ENCODE data around the gene TTC39C.

TTC39C gene

DNA sequence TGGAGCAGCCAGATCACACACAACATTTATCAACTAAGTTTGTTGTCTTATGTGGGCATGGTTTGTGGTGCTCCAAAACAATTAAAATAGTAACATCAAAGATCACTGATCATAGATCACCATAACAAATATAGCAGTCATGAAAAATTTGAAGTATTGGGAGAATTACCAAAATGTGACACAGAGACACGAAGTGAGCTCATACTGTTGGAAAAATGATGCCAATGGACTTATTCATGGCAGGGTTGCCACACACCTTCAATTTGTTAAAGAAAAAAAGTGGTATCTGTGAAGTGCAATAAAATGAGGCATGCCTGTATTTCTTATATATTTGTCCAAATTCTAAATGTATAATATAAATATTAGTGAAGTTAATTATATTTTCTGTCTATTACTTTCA lies 81.4 kb downstream of the TTC39C start:
- H3K9me3 Mint-ChIP-seq: no peaks in the 10 kb centered on the region
- H3K4me3 Mint-ChIP-seq: no peak overlapping the region
- peaks cover 41% of the 10 kb centered on the region for H3K4me1 Mint-ChIP-seq
- ATAC-seq (no peak), DNase-seq (ENCODE audit: low spot score in 2 of 2) (no peak)
- H3K27ac Mint-ChIP-seq: peak overlapping the region; percentile 52
- H3K36me3 Mint-ChIP-seq: peaks cover 56% of the 10 kb centered on the region

DNA sequence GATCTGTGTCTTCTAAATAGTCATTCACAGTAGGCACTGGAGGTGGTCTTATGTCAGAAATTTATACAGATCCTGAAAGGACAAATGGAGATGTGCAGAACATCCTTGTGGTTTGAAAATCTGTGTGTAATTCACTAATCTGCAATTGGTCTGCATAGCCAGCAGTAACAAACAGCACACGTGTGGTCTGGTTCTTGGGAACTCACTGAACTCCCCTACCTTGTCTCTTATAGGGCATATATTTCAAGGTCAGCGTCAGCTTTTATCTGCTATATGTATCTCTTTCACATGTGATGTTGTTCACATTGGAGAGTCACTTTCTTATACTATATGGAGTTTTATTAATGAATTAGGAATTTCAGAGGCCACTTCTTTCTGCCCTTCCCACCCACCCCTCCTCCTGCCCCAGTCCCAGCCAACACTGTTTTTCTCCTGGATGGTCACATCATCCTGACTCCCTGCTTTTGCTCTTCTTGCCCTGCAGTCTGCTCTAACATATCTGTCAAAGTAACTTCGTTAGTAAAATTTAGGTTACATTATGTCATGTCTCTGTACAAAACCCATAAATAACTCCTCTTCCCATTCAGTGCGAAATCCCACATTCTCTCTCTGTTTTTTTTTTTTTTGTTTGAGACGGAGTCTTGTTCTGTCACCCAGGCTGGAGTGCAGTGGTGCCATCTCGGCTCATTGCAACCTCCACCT lies 88.9 kb downstream of the TTC39C start:
- DNase-seq (ENCODE audit: low spot score in 2 of 2) (no peak), ATAC-seq (no peak)
- H3K36me3 Mint-ChIP-seq: peaks cover 64% of the 10 kb centered on the region
- H3K4me1 Mint-ChIP-seq: peaks cover 55% of the 10 kb centered on the region
- H3K9me3 Mint-ChIP-seq: no peaks in the 10 kb centered on the region
- no peak overlapping the region for H3K4me3 Mint-ChIP-seq
- peak overlapping the region; percentile 73 for H3K27ac Mint-ChIP-seq

DNA sequence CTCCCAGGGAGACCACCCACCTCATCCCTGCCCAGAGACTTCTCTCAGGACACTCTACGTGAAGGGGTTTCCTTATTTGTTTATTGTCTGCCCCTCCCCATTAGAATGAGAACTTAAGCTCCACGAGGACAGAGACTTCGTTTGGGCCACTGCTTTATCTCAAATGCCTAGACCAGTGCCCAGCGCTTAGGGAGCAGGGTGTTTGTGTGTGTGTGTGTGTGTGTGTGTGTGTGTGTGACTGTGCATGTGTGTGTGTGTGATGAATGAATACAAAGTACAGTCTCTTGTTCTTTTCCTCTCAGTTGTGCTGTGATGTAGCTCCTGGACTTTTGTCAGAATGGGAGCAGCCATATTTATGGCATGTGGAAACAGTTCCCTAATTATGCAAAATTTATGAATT lies 89.9 kb downstream of the TTC39C start:
- no peaks in the 10 kb centered on the region for H3K9me3 Mint-ChIP-seq
- H3K4me1 Mint-ChIP-seq: peaks cover 52% of the 10 kb centered on the region
- H3K4me3 Mint-ChIP-seq: no peak overlapping the region
- H3K36me3 Mint-ChIP-seq: peaks cover 70% of the 10 kb centered on the region
- peak overlapping the region; percentile 73 for H3K27ac Mint-ChIP-seq
- no peak for DNase-seq (ENCODE audit: low spot score in 2 of 2)
- ATAC-seq: no peak

DNA sequence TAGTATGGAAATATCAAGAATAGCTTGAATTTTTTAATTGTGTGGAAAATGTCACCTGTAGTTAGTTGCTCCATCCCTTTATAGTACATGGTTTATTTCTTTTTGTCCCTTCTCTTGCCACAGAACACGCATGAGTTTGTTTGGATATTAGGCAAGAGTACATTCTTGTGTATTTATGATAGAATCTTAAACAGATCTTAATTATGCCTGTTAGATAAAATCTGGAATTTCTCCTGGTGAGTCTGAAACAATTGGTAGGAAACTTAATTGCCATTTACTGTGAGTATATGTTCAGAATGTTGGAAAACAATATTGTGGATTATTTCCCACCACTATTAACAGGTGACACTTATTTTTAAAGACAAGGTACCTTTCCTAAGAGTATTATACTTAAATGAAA lies 94.1 kb downstream of the TTC39C start:
- no peak for DNase-seq (ENCODE audit: low spot score in 2 of 2)
- ATAC-seq: no peak
- H3K27ac Mint-ChIP-seq: peak overlapping the region; percentile 26
- no peak overlapping the region for H3K4me3 Mint-ChIP-seq
- H3K9me3 Mint-ChIP-seq: no peaks in the 10 kb centered on the region
- peaks cover 44% of the 10 kb centered on the region for H3K36me3 Mint-ChIP-seq
- H3K4me1 Mint-ChIP-seq: peaks cover 49% of the 10 kb centered on the region

DNA sequence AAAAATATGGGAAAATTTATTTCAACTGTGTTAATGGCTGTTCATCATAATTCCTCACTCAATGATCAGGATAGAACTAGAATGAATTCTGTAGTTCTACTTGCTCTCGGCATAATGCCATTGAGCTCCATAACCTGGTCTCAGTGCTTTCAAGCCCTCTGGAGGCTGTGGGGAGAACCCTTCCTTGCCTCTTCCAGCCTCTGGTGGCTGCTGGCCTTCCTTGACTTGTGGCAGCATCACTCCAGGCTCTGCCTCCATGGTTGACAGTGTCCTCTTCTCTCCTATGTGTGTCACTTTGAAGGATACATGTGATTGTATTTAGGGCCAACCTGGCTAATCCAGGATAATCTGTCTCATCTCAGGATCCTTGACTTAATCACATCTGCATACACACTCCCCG lies 97.4 kb downstream of the TTC39C start:
- Mint-ChIP-seq H3K36me3 (peaks cover 56% of the 10 kb centered on the region), H3K9me3 (no peaks in the 10 kb centered on the region), H3K27ac (peak overlapping the region; percentile 86), H3K4me1 (peaks cover 53% of the 10 kb centered on the region), H3K4me3 (no peak overlapping the region)
- no peak for ATAC-seq
- no peak for DNase-seq (ENCODE audit: low spot score in 2 of 2)

DNA sequence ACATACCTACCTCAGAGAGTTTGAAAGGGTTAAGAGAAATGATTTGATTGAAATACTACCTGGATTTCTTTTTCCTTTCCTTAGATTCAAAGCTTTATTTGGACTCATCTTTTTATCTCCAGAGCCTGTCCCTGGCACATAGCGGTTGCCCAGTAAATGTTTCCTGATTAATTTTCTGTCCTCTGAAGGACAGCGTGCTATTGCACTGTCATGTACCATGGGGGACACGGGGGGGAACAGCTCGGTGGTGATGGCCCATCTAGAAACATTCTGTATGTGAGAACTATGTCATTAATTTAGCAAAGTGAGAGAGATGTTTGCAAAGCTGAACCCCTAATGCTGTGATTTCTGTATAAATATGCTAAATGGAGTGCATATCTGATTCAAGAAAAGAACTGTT lies 97.9 kb downstream of the TTC39C start:
- ATAC-seq: no peak
- H3K36me3 Mint-ChIP-seq: peaks cover 57% of the 10 kb centered on the region
- peak overlapping the region; percentile 86 for H3K27ac Mint-ChIP-seq
- H3K4me1 Mint-ChIP-seq: peaks cover 48% of the 10 kb centered on the region
- H3K4me3 Mint-ChIP-seq: no peak overlapping the region
- DNase-seq (ENCODE audit: low spot score in 2 of 2): no peak
- no peaks in the 10 kb centered on the region for H3K9me3 Mint-ChIP-seq

DNA sequence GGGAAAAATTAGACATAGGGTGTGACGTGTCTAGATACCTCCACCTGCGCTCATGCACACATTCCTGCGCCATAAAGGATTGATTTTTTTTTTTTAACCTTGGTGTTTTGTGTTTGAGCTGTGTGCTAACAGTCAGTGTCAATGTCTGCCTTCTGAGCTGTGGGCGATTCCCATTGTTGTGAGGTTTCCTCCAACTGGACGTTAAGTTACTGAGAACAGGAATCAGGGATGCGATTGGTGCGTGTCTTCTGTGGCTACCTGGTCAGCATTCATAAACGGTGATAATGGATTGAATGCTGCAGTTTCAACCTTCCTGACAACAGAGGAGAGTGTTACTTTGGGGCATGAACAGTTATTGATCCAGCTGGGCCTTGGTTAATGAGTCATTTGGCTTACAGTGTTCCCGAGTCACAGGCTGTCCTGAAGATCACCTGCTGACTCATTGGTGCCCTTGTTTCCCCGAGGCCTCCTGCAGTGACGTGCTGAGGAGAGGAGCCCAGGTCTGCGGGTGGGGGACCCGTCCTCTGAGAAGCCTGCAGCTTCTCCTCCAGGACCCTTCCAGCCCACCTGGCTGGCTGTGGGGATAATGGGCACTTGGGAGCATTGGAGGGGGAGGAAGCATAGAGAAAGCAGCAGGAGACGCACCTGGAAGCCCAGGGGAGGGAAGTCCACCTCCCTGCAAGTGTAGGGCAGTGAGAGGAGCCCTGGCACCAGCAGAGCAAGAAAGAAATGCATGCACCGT lies 98.5 kb downstream of the TTC39C start:
- Mint-ChIP-seq H3K36me3 (peaks cover 59% of the 10 kb centered on the region), H3K4me1 (peaks cover 45% of the 10 kb centered on the region), H3K4me3 (no peak overlapping the region), H3K9me3 (no peaks in the 10 kb centered on the region), H3K27ac (peak overlapping the region; percentile 86)
- ATAC-seq (peak; percentile 82), DNase-seq (ENCODE audit: low spot score in 2 of 2) (no peak)

DNA sequence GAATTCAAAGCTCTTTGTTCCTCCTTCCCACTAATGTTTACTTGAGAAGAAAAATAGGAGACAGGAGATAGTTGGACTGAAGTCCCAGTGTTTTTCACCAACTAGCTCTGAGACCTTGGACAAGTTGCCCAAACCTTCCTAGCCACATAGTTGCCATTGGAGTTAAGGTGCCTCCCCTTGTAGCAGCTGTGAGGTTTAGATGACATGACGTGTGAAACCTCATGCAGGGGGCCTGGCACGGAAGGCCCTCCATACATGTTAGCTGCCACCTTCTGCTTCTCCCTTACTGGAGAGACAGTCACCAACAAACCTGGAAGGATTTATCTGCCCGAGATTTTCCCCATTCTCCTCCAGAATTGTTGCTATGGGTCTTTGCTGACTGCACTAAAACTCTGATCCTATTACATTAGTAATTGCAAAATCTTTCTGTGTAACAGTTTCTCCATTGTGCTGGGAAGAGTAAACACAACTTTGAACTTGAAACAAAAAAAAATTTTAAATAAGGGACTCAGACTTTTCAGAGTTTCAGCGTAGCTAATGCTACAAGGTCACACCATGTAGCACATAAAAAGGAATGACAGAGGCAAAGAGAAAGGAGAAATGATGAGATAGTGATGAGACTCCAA lies 100.5 kb downstream of the TTC39C start:
- Mint-ChIP-seq H3K9me3 (no peaks in the 10 kb centered on the region), H3K27ac (peak overlapping the region; percentile 86), H3K4me1 (peaks cover 53% of the 10 kb centered on the region), H3K36me3 (peaks cover 71% of the 10 kb centered on the region), H3K4me3 (peak overlapping the region; percentile 32)
- ATAC-seq (peak; percentile 90), DNase-seq (ENCODE audit: low spot score in 2 of 2) (peak in 1 of 2 donors; percentile 62)

DNA sequence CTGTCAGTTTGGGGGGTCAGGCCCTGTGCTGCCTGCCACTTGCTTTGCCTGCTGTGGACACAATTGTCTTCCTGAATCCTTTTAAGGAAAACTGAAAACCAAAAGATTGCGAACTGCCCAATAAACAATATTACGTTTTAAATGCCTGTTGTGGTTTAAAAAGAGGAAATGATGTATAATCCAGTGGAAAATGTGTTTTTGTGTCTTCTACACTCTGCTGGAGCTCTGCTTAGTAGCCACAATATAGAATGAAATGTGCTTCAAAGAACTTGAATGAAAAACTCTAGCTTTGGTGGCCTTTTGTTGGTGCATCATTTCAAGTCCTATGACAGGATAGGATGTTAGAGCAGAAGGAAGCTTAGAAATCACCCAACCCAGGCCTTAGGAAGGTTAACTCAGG lies 101.1 kb downstream of the TTC39C start:
- Mint-ChIP-seq H3K27ac (peak overlapping the region; percentile 86), H3K9me3 (no peaks in the 10 kb centered on the region), H3K4me3 (peak overlapping the region; percentile 32), H3K4me1 (peaks cover 53% of the 10 kb centered on the region), H3K36me3 (peaks cover 77% of the 10 kb centered on the region)
- DNase-seq (ENCODE audit: low spot score in 2 of 2): no peak
- ATAC-seq: peak; percentile 29

DNA sequence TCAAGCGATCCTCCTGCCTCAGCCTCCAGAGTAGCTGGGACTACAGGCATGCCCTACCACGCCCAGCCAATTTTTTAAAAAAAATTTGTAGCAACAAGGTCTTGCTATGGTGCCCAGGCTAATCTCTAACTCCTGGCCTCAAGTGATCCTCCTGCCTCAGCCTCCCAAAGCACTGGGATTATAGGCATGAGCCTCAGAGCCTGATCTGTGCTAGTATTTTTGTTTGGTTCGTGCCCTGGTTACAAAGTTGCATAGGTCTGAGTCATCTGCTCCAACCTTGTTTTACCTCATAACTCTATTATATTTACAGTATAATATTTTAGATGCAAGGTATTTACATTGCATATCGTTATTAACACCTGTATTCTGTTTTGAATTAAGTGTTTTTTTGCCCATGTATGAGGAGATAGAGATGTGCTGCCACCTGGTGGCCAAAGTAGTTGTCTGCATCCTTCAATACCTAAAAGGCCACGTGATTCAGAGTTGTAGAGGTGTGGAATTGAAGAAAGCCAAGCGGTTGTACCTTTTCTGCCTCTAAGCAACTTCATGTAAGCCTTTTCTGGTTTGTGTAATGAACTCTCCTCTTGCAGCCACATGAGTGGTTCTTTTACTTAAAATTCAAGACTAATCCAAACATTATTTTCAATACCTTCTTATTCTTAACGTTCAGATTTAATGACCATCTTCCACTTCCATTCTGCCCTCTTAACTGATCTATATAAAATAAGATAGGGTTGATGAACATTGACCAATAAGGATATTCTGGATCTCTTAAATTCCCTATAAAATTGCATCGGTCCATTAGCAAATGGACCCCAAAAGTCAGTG lies 104.4 kb downstream of the TTC39C start:
- Mint-ChIP-seq H3K27ac (peak overlapping the region; percentile 77), H3K9me3 (no peaks in the 10 kb centered on the region)

DNA sequence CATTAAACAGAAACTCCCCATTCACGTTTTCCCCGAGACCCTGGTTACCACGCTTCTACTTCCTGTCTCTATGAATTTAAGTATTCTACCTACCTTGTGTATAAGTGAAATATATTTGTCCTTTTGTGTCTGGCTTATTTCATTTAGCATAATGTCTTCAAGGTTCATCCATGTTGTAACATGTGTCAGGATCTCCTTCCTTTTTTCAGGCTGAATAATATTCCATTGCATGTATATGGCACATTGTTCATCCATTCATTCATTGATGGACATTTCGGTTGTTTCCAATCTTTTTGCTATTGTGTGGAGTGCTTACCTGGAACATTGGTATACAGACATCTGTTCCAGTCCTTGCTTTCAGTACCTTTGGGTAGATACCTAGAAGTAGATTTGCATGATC lies 106.1 kb downstream of the TTC39C start:
- peaks cover 100% of the 10 kb centered on the region for H3K36me3 Mint-ChIP-seq
- H3K9me3 Mint-ChIP-seq: no peaks in the 10 kb centered on the region

More for the DNA sequence above, 104.4 kb downstream of the TTC39C start:
- DNase-seq (ENCODE audit: low spot score in 2 of 2) (peak; percentile 64 to 84), ATAC-seq (peak; percentile 71)
- Mint-ChIP-seq H3K36me3 (peaks cover 98% of the 10 kb centered on the region), H3K4me1 (peaks cover 32% of the 10 kb centered on the region), H3K4me3 (no peak overlapping the region)

DNA sequence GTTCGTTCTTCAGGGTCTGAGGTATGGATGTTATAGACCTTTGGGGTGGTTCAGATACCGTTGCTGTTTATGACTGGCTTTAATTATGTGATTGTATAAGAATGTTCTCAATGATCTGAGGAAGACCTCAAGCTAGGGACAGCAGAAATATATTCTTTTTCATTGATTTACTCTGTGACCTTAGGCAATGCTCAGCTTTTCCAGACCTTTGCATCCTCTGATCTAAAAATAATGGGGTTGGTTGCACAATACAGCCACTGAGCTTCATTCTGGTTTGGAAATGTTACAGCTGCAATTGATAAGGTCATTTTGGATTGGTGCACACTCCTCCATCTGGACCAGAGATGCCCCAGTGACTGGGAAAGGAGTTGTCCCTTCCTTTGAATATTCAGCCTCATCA lies 107.1 kb downstream of the TTC39C start:
- Mint-ChIP-seq H3K36me3 (peaks cover 100% of the 10 kb centered on the region), H3K4me3 (no peak overlapping the region), H3K27ac (no peak overlapping the region), H3K9me3 (no peaks in the 10 kb centered on the region), H3K4me1 (peaks cover 8% of the 10 kb centered on the region)
- DNase-seq (ENCODE audit: low spot score in 2 of 2) (no peak), ATAC-seq (no peak)

More for the DNA sequence above, 106.1 kb downstream of the TTC39C start:
- Mint-ChIP-seq H3K4me3 (no peak overlapping the region), H3K4me1 (peaks cover 15% of the 10 kb centered on the region), H3K27ac (no peak overlapping the region)
- DNase-seq (ENCODE audit: low spot score in 2 of 2) (no peak), ATAC-seq (no peak)

DNA sequence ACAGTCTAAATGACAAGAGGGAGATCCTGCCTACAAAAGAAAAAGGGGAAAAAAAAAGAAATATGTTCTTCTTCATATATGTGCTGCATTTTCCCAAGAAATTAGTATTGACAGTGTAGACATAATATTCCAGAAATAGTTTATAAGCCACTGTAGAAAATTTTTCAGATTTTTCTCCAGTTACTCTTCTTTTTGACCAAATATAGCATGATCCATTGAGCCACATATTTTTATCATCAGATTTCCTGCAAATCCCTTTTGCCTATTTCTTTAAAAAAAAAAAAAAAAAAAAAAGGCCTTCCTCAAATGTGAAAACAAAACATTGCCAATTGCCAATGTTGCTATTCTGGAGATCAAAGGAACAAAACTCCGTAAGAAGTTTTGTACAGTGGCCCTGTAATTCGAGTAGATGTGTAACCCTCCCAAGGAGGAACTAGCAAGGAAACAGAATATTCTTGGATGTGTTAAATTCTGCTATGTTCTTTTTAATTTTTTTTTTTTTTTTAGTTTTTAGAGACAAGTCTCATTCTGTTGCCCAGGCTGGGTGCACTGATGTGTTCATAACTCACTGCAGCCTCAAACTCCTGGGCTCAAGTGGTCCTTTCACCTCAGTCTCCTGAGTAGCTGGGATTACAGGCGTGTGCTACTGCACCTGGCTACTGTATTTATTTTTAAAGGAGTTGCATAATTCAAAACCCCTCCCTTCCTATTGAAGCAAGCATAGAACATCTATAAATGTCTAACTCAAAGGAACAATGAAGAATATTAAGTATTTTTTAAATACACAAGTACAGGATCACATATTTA lies 111.8 kb downstream of the TTC39C start:
- H3K27ac Mint-ChIP-seq: peak overlapping the region; percentile 78
- no peak overlapping the region for H3K4me3 Mint-ChIP-seq
- H3K4me1 Mint-ChIP-seq: peaks cover 6% of the 10 kb centered on the region
- H3K9me3 Mint-ChIP-seq: no peaks in the 10 kb centered on the region
- H3K36me3 Mint-ChIP-seq: peaks cover 99% of the 10 kb centered on the region
- ATAC-seq: no peak
- no peak for DNase-seq (ENCODE audit: low spot score in 2 of 2)

DNA sequence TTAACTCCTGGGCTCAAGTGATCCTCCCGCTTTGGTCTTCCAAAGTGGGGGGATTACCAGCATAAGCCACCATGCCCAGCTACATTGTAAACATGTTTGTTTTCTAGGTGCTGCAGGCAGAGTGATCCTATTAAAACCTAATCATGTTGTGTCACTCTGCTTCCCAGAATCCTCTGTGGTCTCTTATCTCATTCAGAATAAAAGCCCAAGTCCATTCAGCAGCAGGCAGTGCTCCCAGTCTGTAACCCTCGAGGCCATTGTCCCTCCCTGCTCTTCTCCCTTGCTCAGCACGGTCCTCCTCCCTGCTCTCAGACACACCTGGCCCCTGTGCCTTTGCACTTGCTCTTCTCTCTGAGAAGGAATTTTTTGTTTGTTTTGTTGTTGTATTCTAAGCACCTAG lies 113.2 kb downstream of the TTC39C start:
- Mint-ChIP-seq H3K4me1 (peaks cover 6% of the 10 kb centered on the region), H3K4me3 (no peak overlapping the region), H3K9me3 (no peaks in the 10 kb centered on the region), H3K36me3 (peaks cover 99% of the 10 kb centered on the region), H3K27ac (peak overlapping the region; percentile 78)
- DNase-seq (ENCODE audit: low spot score in 2 of 2) (no peak), ATAC-seq (no peak)

Data from stimulated activated effector memory CD8-positive, alpha-beta T cell treated with anti-CD3 and anti-CD28 coated beads, Interleukin-12 subunit alpha, Interleukin-12 subunit beta, amount 100 ng/mL, for 72 hours (primary cell).